Measurements from ENCODE around the gene COX14.
A peak's percentile ranks its signal among the peaks of the same experiment; 100 is the strongest.

COX14 gene

GRCh38 chr12:50111693-50112455 lies at the start of gene COX14:
TSS of gene COX14 (plus strand) at chr12:50112236. CDS start at chr12:50120044, 7,808 bp downstream.
- DNase-seq (ENCODE audit: low read depth), result peak; percentile 100
- peak; percentile 95 for TF ChIP-seq CTCF (IDR thresholded peaks at IDR 0.05; ENCODE audit: insufficient read depth, low read depth, low read length, missing control alignments)
- peak within 1 kb of the TSS; percentile 74 for H3K4me3 ChIP-seq (ENCODE audit: low read depth, low read length)

- H3K4me3 ChIP-seq (ENCODE audit: low read depth, low read length), result no peak overlapping the region
- no peak for DNase-seq (ENCODE audit: low read depth)
- TF ChIP-seq CTCF (IDR thresholded peaks at IDR 0.05; ENCODE audit: insufficient read depth, low read depth, low read length, missing control alignments), result no peak
These were observed 49.1 kb upstream of the COX14 start for GRCh38 chr12:50062728-50063460.

GRCh38 chr12:50065726-50066310 lies 46.2 kb upstream of the COX14 start:
- TF ChIP-seq CTCF (IDR thresholded peaks at IDR 0.05; ENCODE audit: insufficient read depth, low read depth, low read length, missing control alignments), result no peak
- H3K4me3 ChIP-seq (ENCODE audit: low read depth, low read length), result no peak overlapping the region
- no peak for DNase-seq (ENCODE audit: low read depth)

GRCh38 chr12:50066402-50066801 lies 45.6 kb upstream of the COX14 start:
- no peak for TF ChIP-seq CTCF (IDR thresholded peaks at IDR 0.05; ENCODE audit: insufficient read depth, low read depth, low read length, missing control alignments)
- H3K4me3 ChIP-seq (ENCODE audit: low read depth, low read length), result no peak overlapping the region
- DNase-seq (ENCODE audit: low read depth), result no peak

DNA sequence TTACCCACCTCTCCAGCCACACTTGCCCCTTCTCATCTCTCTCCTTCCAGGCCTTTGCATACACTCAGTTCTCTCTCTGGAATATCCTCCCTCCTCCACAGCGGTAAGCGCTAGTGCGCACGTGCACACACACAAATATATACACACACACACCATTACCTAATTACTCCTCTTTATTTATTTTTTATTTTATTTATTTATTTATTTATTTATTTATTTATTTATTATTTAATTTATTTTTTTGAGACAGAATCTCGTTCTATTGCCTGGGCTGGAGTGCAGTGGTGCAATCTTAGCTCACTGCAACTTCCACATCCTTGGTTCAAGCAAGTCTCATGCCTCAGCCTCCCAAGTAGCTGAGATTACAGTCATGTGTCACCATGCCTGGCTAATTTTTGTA lies 43.0 kb upstream of the COX14 start:
- no peak overlapping the region for H3K4me3 ChIP-seq (ENCODE audit: low read depth, low read length)
- DNase-seq (ENCODE audit: low read depth), result no peak
- no peak for TF ChIP-seq CTCF (IDR thresholded peaks at IDR 0.05; ENCODE audit: insufficient read depth, low read depth, low read length, missing control alignments)

- DNase-seq (ENCODE audit: low read depth), result no peak
- no peak overlapping the region for H3K4me3 ChIP-seq (ENCODE audit: low read depth, low read length)
- TF ChIP-seq CTCF (IDR thresholded peaks at IDR 0.05; ENCODE audit: insufficient read depth, low read depth, low read length, missing control alignments), result no peak
These were observed 42.5 kb upstream of the COX14 start for GRCh38 chr12:50069539-50069938.

All from GM12865 (cell line).